Stimulated activated CD4-positive, alpha-beta T cell treated with anti-CD3 and anti-CD28 coated beads, Interleukin-12 subunit alpha, Interleukin-12 subunit beta, amount 100 ng/mL, for 4 hours (primary cell): ENCODE results near the gene TSPAN31.
"Not testable (repeated sequence)": the region's sequence is repeated elsewhere in the genome, so short reads cannot be mapped to it uniquely, and the experiment has no call there.

Experiments
- DNase-seq: peaks from one replicate; pipeline ENCODE4 v3.0.0-alpha.2; 2020

TSPAN31 gene

GRCh38 chr12:57769594-57769993 is 24.8 kb downstream of the TSPAN31 start:
- no peak for DNase-seq

DNA sequence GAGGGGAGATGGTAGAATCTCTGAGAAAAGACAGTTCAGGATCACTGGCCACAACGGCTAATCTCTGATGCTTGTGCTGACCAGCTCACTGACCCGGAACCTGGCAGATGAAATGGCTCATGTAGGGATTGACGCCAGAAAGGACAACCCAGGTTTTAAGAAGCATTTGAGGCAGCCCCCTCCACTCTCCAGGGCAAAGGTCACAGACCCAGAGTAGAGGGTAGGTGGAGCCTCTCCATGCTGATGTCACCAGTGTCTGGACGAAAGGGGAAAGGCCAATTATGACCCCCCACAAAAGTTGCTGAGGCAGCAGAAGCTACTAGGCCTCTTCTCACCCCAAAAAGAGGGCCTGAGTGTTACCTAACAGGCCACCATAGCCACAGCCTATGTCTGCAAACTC is 25.9 kb downstream of the TSPAN31 start:
- no peak for DNase-seq

GRCh38 chr12:57771236-57771872 is 26.5 kb downstream of the TSPAN31 start:
- peak; percentile 90 for DNase-seq

DNA sequence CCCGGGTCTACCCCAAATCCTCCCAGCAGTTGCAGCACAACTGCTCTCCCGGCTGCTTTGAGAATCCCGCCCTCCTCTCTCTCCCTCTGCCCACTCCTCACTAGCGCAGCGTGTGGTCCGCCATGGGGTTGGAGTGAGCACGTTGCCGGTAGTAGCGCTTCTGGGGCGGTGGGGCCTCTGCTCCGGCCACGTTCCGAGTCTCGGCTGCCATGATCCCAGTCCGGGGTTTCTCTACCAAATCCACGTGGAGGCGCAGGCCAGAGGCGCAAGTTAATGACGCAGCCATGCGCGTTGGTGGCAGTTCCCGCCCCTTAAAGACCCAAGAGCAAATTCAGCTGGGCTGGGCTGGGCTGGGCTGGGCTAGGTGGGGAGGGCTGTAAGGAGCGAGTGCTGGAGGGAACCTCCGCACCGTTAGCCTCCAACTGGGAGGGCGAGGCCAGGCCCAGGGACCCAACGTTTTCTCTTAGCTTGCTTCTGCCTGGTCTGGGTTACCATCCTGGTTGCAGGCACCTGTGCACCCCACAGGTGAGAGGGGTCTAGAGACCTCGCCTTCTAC is 27.1 kb downstream of the TSPAN31 start, which contains the start of gene METTL1:
METTL1 (minus strand) TSS at position 233 of the 556 bp plus-strand sequence; CDS start at position 211, 22 bp downstream.
- peak; percentile 88 for DNase-seq

GRCh38 chr12:57772429-57773322 is 27.8 kb downstream of the TSPAN31 start, which contains the start of gene EEF1AKMT3:
TSS of gene EEF1AKMT3 (plus strand) at chr12:57772614. CDS start at chr12:57772725, 111 bp downstream.
- peak; percentile 36 for DNase-seq

GRCh38 chr12:57774634-57775033 is 29.8 kb downstream of the TSPAN31 start:
- not testable (repeated sequence) for DNase-seq

DNA sequence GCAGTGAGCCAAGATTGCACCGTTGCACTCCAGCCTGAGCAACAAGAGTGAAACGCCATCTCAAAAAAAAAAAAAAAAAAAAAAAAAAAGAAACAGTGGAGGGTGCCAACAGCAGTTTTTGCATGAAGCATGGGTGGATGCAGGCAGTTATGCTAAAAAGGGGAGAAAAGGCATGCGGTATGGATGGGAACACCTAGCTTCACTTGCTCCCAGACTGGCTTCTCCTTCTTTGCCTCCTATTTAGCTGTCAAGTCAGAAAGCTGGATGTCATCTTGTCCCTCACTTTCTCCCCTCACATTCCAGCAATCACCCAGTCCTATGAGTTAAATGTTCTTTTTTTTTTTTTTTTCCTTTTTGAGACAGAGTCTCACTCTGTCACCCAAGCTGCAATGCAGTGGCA is 30.2 kb downstream of the TSPAN31 start:
- DNase-seq, result no peak

DNA sequence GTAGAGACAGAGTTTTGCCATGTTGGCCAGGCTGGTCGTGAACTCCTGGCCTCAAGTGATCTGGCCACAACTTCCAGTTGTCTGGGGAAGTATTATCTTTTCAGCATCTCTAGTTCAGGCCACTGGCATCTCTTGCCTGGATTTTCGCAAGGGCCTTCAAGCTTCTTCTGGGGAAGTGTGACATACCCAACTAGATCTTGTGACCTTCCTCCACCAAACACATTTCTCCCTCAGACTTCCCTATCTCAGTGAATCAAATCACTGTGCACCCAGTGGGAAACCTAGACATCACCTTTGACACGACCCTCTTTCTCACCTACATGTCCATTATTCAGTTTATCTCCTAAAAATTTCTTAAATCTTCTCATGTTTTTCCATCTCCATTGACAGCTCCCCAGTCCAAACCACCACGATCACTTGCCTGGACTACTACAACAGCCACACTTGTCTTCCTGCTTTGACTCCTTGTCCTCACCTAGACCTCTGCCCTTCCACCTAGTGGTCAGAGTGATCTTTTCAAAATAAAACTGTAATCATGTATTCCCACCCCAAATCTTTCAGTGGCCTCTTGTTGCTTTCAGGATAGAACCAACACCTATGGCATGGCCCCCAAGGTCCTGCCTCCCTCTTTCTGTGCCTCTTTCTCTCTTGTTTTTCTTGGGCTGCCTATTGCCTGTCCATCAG is 30.9 kb downstream of the TSPAN31 start:
- no peak for DNase-seq

DNA sequence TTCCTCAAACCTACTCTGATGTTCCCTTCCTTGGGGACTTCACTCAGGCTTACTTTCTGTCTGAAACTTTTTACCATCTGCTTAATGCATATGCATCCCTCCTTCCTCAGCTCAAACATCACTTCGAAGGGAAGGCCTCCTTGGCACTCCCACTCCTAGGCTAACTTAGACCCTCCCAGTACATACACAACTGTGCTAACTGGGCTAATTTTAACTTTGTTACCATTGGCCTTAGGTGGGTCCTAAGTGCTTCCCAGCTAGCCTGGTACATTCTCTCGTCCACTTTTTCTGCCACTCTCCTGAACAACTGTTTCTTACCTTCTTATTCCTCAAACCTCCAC is 31.4 kb downstream of the TSPAN31 start:
- DNase-seq, result no peak

- DNase-seq, result no peak
Measured at GRCh38 chr12:57777367-57777766, 32.5 kb downstream of the TSPAN31 start.

DNA sequence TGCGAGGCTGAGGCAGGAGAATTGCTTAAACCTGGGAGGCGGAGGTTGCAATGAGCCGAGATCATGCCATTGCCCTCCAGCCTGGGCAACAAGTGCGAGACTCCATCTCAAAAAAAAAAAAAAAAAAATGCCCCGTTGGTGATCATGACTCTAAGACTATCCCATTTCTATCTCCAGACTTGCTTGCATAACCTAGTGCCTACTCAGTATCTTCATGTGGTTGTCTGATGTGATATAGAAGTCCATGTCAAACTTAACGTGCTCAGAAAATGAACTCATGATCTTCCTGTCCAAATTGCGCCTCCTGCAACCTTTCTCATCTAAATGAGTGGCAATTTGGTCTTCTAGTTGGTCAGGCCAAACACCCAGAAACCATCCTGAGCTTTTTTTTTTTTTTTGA is 33.1 kb downstream of the TSPAN31 start:
- no peak for DNase-seq

DNA sequence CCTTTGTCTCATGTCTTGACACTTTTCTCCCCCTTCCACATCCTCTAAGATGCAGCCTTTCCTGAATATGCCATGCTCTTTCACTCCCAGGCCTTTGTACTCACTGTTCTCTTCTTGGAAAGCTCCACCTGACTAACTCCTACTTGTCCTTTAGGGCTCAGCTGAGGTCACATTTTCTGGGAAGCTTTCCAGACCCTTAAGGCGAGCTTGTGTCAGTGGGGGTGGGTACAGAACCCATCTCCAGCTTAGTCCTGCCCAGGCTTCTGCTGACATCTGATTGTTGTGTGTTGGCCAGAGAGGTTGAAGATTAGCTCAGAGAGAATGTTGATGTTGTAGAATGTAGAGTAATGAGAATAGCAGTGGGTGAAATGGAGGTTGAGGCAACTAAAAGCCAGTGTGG is 34.9 kb downstream of the TSPAN31 start:
- DNase-seq, result no peak

- DNase-seq, result no peak
Measured at GRCh38 chr12:57780284-57780897, 35.6 kb downstream of the TSPAN31 start.

DNA sequence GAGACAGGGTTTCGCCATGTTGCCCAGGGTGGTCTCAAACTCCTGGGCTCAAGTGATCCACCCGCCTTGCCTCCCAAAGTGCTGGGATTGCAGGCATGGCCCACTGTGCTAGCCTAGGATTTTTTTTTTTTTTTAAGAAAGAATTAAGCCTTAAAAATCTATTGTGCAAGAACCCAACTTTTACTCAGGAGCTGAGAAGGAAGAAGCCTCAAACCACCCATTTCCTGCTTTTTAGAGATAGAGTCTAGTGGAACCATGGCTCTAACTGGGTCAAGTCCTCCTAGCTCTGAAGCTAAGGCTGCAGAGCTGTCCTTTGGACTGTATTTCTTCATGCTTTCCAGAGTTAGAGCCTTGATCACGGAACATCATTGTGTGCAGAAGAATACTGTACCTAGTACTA is 36.4 kb downstream of the TSPAN31 start:
- DNase-seq, result no peak

DNA sequence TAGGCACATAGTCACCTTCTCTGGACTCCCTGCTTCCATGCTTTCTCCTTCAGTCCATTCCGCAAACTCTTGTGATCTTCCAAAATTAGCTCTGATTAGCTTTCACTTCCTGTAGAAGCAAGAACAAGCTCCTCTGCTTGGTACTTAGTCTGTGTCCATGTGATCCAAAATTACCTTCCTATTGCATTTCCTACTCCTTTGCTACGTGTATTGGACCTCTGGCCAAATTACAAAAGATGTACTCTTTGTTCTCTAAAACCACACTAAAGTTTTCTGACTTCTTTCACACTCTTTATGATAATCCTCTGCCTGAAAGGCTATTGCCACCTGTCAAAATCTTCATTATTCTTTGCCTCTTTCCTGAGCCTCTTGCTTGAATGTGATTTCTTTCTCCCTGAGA is 37.0 kb downstream of the TSPAN31 start:
- DNase-seq, result no peak

GRCh38 chr12:57782243-57782607 is 37.4 kb downstream of the TSPAN31 start:
- no peak for DNase-seq

DNA sequence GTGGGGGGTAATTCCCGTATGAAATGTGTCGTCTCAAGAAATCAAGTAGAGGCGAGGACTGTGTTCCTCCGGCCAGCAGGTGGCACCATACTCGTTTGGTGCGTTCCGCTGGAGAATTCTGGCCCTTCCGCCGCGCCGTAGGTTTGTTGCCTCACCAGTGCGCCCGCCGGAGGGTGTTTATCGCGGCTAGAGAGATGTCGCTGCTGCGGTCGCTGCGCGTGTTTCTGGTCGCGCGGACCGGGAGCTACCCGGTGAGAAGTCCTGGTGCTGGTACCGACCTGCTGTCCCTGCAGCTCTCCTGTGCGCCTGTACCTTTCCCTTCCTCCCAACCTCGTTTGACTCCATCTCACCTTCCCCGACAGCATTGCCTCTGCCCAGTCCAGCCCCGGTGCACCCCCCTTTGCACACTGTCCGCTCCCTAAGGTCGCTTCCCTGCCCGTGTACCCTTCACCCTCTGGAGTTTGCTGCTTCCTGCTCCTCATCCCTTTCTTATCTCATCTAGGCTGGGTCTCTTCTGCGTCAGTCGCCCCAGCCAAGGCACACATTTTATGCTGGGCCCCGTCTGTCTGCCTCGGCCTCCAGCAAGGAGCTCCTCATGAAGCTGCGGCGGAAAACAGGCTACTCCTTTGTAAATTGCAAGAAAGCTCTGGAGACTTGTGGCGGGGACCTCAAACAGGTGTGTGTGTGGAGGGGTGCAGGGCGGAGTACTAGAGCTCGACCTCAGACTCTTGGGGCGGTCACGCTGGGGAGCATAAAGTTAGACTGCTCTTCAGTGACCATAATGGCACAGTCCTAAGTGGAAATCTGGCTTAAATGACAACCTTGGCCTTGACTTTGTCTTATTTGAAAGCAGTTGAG is 38.0 kb downstream of the TSPAN31 start, which contains the start of gene TSFM:
TSFM (plus strand) TSS at position 180 of the 858 bp plus-strand sequence; CDS start at position 195, 15 bp downstream.
- DNase-seq, result peak; percentile 98

DNA sequence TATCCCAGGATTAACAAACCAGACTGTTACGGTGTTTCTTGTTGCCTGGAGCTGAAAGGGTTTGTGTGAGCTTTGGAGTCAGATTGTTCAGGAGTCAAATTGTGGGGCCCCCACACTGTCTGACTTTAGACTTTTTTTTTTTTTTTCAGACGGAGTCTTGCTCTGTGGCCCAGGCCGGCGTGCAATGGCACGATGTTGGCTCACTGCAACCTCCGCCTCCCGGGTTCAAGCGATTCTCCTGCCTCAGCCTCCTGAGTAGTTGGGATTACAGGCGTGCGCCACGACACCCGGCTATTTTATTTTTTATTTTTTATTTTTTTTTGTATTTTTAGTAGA is 38.6 kb downstream of the TSPAN31 start:
- no peak for DNase-seq

- no peak for DNase-seq
Measured at GRCh38 chr12:57783861-57784260, 39.0 kb downstream of the TSPAN31 start.

DNA sequence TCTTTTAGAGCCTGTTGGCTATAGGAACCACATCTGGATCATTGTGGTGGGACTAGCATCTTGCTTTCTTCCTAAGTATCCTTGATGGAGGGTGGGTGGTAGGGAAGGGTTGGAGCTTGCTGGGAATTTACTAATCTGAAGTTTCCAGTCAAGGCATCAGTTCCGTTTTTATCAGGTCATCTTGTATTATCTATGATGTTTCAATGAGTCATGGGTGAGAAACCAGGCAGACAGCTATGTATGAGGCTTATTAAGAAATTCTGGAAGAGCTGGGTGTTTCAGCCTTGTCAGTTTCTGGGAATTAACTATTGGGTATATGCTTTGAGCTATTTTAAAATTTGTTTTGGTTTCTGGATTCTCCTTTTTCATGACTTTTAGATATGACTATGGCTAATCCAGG is 49.1 kb downstream of the TSPAN31 start:
- DNase-seq, result no peak

- DNase-seq, result no peak
Measured at GRCh38 chr12:57795354-57795753, 50.5 kb downstream of the TSPAN31 start.

- no peak for DNase-seq
Measured at GRCh38 chr12:57796996-57797395, 52.2 kb downstream of the TSPAN31 start.
